Spleen (tissue), 7 donors: ENCODE results near the gene GUCA2A.

Experiments used
- POLR2A ChIP-seq, 3 donors: fragments of 450-650 bp; IDR thresholded peaks; one replicate each; pipeline ENCODE4 v1.5.1; 2017; ENCODE audit warnings: antibody characterized with exemption in 3 of 3, mild to moderate bottlenecking in 1 of 3
- TF ChIP-seq, protein P1 (sequence below), 11 experiments: fragments of 200-600 bp in 7 of 11; fragments of 450-650 bp in 4 of 11; sonication (generic) in 4 of 11; IDR thresholded peaks in 8 of 11; conservative IDR thresholded peaks in 3 of 11; 1 replicate in 7 of 11; 2 replicates in 4 of 11; pipeline versions ENCODE4 v1.4.0 to v1.8.0; 2016 to 2021; ENCODE audit warnings: antibody characterized with exemption in 11 of 11, inconsistent platforms in 4 of 11, mild to moderate bottlenecking in 1 of 11
- donor health status: DM: no; HTN: no; CAD: no; lungs with moderate emphysema.
- donor health status: DM: no; HTN: no; CAD: no.
- donor health status: DM: no; HTN: no; CAD: no.

DNA sequence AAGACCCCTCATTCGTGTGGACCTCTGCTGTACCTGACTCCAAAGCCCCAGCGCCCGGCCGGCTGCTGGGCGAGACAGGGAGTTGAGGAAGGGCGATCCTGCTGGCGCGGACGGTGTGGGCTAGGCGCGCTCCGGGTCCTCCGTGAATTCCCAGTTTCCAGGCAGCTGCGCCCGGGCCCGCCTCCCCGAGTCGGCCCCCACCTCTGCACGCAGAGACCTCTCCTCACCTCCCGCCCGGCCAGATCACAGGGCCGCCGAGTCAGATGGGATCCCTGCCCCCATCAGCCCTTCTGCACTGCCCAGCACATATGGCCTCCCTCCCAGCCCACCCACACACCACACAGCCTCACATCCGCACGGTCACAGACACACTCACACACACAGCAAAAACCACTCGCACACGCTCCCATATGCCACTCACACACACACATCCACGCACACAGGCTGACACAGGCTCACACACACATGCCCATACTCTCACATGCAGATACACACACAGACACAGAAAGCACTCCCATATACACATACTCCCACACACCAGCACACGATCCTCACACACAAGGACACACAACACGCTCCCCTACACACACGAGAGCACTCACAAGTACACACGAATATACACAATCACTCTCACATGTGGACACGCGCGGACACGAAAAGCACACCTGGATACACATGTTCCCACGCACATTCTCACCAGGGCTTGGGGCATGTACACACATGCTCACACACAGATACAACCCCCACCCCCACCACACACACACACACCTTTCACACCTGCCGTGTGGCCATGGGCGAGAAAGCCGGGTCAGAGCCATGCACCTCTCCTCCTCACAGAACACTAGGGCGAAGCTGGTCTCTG is 18.6 kb downstream of the GUCA2A start:
- no peak for TF ChIP-seq POLR2A (IDR thresholded peaks at IDR 0.05)
- TF ChIP-seq, protein P1, sequence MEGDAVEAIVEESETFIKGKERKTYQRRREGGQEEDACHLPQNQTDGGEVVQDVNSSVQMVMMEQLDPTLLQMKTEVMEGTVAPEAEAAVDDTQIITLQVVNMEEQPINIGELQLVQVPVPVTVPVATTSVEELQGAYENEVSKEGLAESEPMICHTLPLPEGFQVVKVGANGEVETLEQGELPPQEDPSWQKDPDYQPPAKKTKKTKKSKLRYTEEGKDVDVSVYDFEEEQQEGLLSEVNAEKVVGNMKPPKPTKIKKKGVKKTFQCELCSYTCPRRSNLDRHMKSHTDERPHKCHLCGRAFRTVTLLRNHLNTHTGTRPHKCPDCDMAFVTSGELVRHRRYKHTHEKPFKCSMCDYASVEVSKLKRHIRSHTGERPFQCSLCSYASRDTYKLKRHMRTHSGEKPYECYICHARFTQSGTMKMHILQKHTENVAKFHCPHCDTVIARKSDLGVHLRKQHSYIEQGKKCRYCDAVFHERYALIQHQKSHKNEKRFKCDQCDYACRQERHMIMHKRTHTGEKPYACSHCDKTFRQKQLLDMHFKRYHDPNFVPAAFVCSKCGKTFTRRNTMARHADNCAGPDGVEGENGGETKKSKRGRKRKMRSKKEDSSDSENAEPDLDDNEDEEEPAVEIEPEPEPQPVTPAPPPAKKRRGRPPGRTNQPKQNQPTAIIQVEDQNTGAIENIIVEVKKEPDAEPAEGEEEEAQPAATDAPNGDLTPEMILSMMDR (IDR thresholded peaks at IDR 0.05 in 8 of 11, conservative IDR thresholded peaks at IDR 0.05 in 3 of 11): no peak
